GM21529 (cell line): Measurements from ENCODE around the gene SVEP1.

ENCODE experiments used
- ATAC-seq: cut with Tn5 transposase; IDR thresholded peaks from one replicate; pipeline ENCODE4 v1.9.1; 2021; ENCODE audit not compliant: unreplicated experiment

Gene SVEP1

DNA sequence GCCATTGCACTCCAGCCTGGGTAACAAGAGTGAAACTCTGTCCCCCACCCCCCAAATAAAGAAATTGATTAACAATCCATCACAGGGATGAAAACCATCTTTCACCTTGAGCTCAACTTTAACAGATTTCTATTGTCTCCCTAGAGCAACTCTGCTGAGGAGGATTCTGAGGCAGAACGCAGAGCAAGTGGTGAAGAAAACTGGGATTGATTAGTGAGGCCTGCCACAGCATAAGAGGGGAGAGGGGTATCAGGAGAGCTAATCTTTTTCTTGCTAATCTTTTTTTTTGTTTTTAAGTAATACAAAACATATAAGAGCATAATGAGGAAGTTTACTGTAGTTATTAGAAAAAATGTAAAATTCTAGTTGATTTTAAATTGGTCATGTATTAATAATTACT lies 250.8 kb downstream of the SVEP1 start:
- ATAC-seq = no peak

DNA sequence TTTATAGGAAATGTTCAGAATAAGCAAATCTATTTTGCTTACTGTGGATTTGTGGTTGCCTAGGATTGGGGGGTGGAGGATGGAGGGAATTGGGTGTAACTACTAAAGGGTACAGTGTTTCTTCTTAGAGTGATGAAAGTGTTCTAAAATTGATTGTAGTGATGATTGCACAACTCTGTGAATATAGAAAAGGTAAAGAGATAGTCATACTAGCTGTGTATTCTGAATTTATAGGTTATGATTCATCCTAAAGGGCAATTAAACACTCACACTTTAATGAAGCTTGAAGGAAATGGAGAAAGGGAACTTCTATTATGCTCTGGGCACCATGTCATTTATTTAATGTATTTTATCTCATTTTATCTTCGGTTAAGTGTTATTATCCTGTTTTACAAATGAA lies 251.8 kb downstream of the SVEP1 start:
- no peak for ATAC-seq

DNA sequence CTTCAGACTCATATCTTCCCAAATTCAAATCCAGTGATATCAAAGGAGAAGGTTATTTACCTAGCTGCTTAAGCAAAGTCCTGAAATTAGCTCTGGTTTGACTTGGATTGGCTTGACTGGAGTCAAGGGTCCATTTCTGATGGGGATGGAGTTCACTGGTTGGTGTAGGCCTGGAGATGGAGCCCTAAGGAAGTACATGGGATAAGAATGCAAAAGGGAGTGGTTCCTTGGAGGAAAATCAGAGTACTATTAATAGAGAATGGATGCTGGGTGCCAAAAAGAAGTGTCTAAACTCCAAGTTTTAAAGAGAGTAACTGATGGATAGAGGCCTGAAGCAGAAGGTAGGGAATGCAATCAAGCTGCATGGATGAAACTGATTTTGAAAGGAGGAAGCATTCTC lies 255.7 kb downstream of the SVEP1 start:
- ATAC-seq = no peak

DNA sequence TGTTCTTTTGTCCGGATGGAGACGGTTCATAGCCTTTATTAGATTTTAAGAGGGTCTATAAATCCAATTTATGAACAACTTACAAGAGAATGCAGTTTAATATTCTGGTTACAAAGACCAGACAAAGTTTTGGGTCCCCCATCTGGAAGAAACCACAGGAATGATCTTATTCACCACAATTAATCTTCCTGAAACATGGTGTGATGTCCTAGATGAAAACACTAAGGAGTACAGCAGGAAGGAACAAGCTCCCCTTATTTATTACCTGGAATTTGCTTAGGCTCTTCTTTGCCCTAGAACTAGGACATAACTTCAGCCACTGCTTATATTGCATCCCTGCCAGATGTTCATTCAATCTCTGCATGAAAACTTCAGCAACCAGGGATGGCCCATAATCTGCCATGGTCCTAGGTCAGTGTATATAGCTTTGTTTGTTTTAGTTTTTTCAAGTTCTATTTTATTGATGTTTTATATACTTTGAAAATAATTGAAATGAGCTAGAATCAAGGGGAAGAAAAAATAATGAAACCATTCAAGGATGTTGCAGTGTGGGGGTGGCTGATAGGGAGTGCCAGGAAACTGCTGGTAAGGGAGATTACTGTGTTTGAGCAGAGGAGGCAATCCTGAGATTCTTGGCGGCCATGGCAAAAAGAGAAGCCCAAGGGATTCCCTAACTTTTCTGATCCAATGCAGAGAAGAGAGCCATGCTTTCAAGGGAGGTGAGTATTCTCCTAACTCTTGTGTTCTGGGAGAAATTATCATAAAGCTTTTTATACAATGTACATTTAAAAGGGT lies 258.7 kb downstream of the SVEP1 start:
- no peak for ATAC-seq

DNA sequence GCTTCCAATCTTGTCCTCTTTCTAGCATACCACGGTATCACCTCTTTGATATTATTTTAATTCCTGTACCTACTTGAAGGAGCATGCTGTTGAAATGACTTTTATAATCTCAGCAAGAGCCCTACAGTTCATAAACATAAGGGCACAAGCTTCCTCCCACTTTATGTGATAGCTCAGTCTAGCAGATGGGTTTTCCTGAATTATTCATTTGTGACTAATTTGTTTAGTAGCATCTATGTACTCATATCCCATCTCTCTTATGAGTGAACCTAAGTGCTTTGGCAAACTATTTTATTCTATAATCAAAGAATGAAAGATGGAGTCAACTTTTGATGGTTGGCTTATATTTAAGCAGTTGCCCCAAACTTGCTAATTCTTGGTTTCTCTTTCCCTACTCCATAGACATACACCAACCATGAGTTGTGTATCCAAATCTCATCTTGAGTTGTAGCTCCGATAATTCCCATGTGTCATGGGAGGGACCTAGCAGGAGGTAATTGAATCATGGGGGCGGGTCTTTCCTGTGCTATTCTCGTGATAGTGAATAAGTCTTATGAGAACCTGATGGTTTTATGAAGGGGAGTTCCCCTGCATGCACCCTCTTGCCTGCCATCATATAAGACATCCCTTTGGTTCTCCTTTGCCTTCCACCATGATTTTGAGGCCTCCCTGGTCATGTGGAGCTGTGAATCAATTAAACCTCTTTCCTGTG lies 259.6 kb downstream of the SVEP1 start:
- no peak for ATAC-seq

DNA sequence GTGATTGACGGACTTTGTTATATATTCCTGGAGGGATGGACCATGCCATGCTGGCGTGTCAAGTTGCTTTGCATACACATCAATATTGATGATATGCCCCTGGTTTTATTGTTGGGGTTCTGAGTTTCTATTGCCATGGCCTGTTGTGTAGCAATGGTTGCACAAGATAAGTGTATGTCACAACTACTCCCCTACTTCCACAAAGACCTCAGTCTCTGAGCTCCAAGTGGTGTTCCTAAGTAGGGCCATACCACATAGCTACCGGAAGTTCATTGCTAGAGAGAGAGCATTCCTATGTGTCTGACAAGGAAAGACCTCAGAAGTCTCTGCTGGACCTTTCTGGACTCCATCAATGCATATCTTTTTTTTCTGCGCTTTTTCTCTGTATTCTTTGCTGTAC lies 261.6 kb downstream of the SVEP1 start:
- ATAC-seq = no peak

DNA sequence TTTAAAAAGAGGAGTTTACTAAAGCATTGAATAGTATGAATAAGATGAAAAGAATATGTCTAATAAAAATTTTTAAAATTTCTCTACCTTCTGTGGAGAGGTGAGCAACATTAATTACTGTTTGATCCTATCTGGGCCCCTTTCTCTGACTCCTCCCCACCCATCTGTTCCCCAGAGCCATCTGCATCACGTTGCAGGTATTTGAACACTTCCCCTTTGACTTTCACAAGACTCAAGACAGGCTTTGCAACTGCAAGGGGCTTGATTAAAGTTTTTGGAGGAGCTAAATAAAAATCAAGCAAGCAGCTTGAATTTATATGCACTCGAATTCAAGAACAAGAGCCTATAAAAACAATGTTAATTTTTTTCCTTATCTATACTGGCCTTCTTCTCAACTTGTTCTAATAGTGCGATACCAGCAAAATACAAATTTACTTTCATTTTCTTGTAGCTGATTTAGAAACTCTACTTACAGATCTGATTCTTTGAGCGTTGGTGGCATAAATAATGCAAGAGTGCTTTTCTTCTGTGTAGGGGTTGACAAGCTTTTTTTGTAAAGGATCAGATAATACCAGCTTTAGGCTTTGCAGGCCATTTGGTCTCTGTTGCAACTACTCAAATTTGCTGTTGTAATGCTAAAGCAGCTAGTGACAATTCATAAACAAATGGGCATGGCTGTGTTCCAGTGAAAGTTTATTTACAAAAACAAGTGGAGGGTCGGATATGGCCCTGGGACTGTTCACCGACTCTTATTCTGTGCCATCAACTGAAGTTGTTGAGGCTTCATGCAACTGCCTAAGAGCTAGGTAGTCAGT lies 263.1 kb downstream of the SVEP1 start:
- peak; percentile 98 for ATAC-seq
